WTC11 (cell line): ENCODE measurements around the gene TANGO6.

ENCODE experiments used
- CREB1 ChIP-seq: sonication (generic); formaldehyde crosslinking; IDR thresholded peaks from 2 replicates; pipeline ENCODE4 v1.8.0; 2023; ENCODE audit warnings: mild to moderate bottlenecking, missing genetic modification reagents
- CTCF ChIP-seq: fragments of 200-600 bp; IDR thresholded peaks from 2 replicates; pipeline ENCODE4 v1.8.0; 2022; ENCODE audit warnings: antibody characterized with exemption
- ELF4 ChIP-seq: sonication (generic); formaldehyde crosslinking; IDR thresholded peaks from 2 replicates; pipeline ENCODE4 v1.8.1; 2022; ENCODE audit warnings: low read depth, mild to moderate bottlenecking, moderate library complexity, missing genetic modification reagents
- FOXK1 ChIP-seq: sonication (generic); formaldehyde crosslinking; IDR thresholded peaks from 2 replicates; pipeline ENCODE4 v1.8.0; 2022; ENCODE audit warnings: mild to moderate bottlenecking, moderate library complexity, missing genetic modification reagents
- MAX ChIP-seq: sonication (generic); formaldehyde crosslinking; IDR thresholded peaks from 2 replicates; pipeline ENCODE4 v1.8.0; 2022; ENCODE audit warnings: mild to moderate bottlenecking, missing genetic modification reagents
- RELA ChIP-seq: sonication (generic); formaldehyde crosslinking; IDR thresholded peaks from 2 replicates; pipeline ENCODE4 v1.8.1; 2022; ENCODE audit warnings: missing genetic modification reagents, mild to moderate bottlenecking, borderline replicate concordance
- ZNF232 ChIP-seq: sonication (generic); formaldehyde crosslinking; IDR thresholded peaks from 2 replicates; pipeline ENCODE4 v1.8.0; 2022; ENCODE audit warnings: mild to moderate bottlenecking, missing genetic modification reagents
- ZSCAN18 ChIP-seq: fragments of 250-450 bp; sonication (Bioruptor Pico); IDR thresholded peaks from 2 replicates; pipeline ENCODE4 v2.1.2; 2022; ENCODE audit warnings: mild to moderate bottlenecking, moderate library complexity

GRCh38 chr16:69056421-69056820 is 213.1 kb downstream of the TANGO6 start:
- no peak for TF ChIP-seq CTCF
- TF ChIP-seq ELF4 (CRISPR knock-in tag): no peak
- no peak for TF ChIP-seq CREB1 (CRISPR knock-in tag)
- TF ChIP-seq RELA: no peak
- no peak for TF ChIP-seq ZSCAN18 (CRISPR knock-in tag)
- TF ChIP-seq MAX: no peak
- no peak for TF ChIP-seq FOXK1
- TF ChIP-seq ZNF232: no peak
